HUES64 (cell line): ENCODE results near the gene UQCRC2.

Experiments used
- H3K27ac ChIP-seq: 2 replicates; pipeline ENCODE4 v1.7.0; 2013; ENCODE audit warnings: low read depth, low read length, inconsistent platforms
- H3K27me3 ChIP-seq: 2 replicates; pipeline ENCODE4 v1.6.1; 2013; ENCODE audit warnings: mild to moderate bottlenecking, low read length; ENCODE audit not compliant: insufficient read depth
- H3K36me3 ChIP-seq: 2 replicates; pipeline ENCODE4 v1.6.1; 2013; ENCODE audit warnings: mild to moderate bottlenecking, low read length; ENCODE audit not compliant: insufficient read depth
- H3K4me1 ChIP-seq: 2 replicates; pipeline ENCODE4 v1.6.1; 2013; ENCODE audit warnings: mild to moderate bottlenecking, low read length, moderate library complexity; ENCODE audit not compliant: insufficient read depth
- H3K4me3 ChIP-seq: 2 replicates; pipeline ENCODE4 v1.5.1; 2013; ENCODE audit warnings: mild to moderate bottlenecking, low read length, moderate library complexity
- H3K9ac ChIP-seq: 2 replicates; pipeline ENCODE4 v1.6.1; 2013; ENCODE audit warnings: mild to moderate bottlenecking, low read depth, low read length
- H3K9me3 ChIP-seq: 2 replicates; pipeline ENCODE4 v1.6.1; 2013; ENCODE audit warnings: low read depth, low read length; ENCODE audit not compliant: insufficient read depth
- WGBS: fragments of 150-250, 120-280 bp; methylation state at CpG from one replicate; pipeline ENCODE4 v1.1.7; 2013; ENCODE audit warnings: missing lambda C conversion rate; 5-methylcytosine and 5-hydroxymethylcytosine counted together

Gene UQCRC2

DNA sequence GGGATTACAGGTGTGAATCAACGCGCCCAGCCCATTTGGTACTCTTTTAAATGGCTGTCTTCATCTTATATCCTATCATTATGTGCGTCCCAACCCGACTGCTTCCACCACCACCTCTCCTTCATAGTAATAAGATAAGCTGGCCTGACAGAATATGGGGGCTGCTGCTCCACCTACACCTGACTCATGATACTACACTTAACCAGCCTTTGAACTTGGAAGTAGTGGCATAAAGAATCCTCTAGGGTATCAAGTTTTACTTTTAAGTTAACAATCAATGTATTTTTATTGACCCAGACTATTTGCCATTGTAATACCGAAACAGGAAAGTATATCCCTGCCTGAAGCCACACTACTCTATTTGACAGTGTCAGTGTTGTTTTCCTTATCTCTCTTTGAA, 28.9 kb downstream of the UQCRC2 start:
- WGBS: over 99% methylated on average over 5 of the region's 5 CpGs
- no peak overlapping the region for H3K9ac ChIP-seq
- no peaks in the 10 kb centered on the region for H3K9me3 ChIP-seq
- peaks cover 85% of the 10 kb centered on the region for H3K36me3 ChIP-seq
- no peak overlapping the region for H3K4me3 ChIP-seq
- H3K4me1 ChIP-seq: no peaks in the 10 kb centered on the region
- H3K27ac ChIP-seq: no peak overlapping the region
- no peaks in the 10 kb centered on the region for H3K27me3 ChIP-seq

DNA sequence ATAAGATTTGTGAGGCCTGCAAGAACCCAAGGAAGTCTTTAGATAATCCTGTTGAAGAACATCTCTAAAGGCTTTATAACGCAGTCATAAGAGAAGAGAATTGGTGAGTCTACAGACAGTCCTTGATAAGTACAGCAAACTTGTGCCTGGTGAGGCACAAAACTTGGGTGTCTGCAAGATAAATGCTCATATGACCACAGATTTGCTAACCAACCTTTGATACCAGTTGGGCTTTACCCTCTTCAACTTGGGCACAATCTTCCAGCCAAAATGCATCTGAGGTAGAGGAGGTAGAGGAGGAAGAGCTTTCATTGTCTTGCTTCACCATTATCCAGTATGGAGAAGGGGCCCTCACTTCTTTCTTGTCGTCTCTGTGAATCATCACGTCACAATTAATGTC, 30.9 kb downstream of the UQCRC2 start:
- no peak overlapping the region for H3K27ac ChIP-seq
- H3K36me3 ChIP-seq: peaks cover 66% of the 10 kb centered on the region
- H3K4me1 ChIP-seq: no peaks in the 10 kb centered on the region
- WGBS: 87% methylated on average over 2 of the region's 3 CpGs
- H3K27me3 ChIP-seq: no peaks in the 10 kb centered on the region
- no peak overlapping the region for H3K9ac ChIP-seq
- H3K4me3 ChIP-seq: no peak overlapping the region
- H3K9me3 ChIP-seq: no peaks in the 10 kb centered on the region

DNA sequence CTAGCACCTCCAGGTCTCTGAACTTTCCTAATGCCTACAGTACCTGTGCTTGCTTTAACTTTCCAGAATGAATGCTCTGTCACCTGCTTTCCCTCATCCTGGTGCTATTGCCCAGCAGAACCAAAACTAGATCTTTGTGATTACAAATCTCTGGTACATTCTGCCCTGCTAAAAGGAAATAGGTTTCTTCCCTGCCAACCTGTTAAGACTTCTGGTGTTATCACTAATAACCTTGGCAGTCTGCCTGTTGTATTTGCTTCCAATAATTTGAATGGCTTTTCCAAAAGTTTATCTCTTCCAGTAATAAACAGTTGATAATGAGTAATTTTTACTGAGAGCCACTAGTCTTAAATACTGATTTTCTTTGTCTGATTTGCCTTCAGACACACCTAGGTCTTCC, 32.4 kb downstream of the UQCRC2 start:
- H3K4me3 ChIP-seq: no peak overlapping the region
- H3K9ac ChIP-seq: no peak overlapping the region
- no peaks in the 10 kb centered on the region for H3K4me1 ChIP-seq
- no peaks in the 10 kb centered on the region for H3K27me3 ChIP-seq
- H3K36me3 ChIP-seq: peaks cover 51% of the 10 kb centered on the region
- H3K27ac ChIP-seq: no peak overlapping the region
- no peaks in the 10 kb centered on the region for H3K9me3 ChIP-seq

GRCh38 chr16:21986692-21987246, 33.6 kb downstream of the UQCRC2 start:
- no peaks in the 10 kb centered on the region for H3K9me3 ChIP-seq
- WGBS: 90% methylated on average over 4 of the region's 4 CpGs
- no peak overlapping the region for H3K27ac ChIP-seq
- H3K9ac ChIP-seq: no peak overlapping the region
- peaks cover 39% of the 10 kb centered on the region for H3K36me3 ChIP-seq
- no peaks in the 10 kb centered on the region for H3K27me3 ChIP-seq
- H3K4me1 ChIP-seq: no peaks in the 10 kb centered on the region
- H3K4me3 ChIP-seq: no peak overlapping the region

DNA sequence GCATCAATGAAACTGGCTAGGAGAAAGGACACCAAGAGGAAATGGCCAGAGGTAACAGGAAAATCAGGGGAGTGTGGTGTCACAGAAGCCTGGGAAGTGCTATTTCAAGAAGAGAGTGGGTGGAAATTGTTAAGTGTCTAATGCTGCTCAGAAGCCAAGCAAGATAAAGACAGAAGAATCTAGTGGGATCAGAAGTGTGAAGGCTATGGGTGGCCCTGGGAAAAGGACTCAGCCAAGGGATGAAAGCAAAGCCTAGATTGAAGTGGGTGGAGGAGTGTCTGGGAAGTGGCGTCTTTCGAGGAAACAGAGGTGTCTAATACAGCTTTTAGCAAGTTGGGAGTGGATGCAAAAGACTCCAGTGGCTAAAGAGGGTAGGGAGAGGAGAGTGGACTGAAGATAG, 34.3 kb downstream of the UQCRC2 start:
- 91% methylated on average over 2 of the region's 2 CpGs for WGBS
- no peaks in the 10 kb centered on the region for H3K9me3 ChIP-seq
- no peaks in the 10 kb centered on the region for H3K4me1 ChIP-seq
- no peaks in the 10 kb centered on the region for H3K27me3 ChIP-seq
- H3K9ac ChIP-seq: no peak overlapping the region
- peaks cover 32% of the 10 kb centered on the region for H3K36me3 ChIP-seq
- no peak overlapping the region for H3K4me3 ChIP-seq
- no peak overlapping the region for H3K27ac ChIP-seq

GRCh38 chr16:21989133-21989532, 36.0 kb downstream of the UQCRC2 start:
- no peak overlapping the region for H3K27ac ChIP-seq
- no peaks in the 10 kb centered on the region for H3K9me3 ChIP-seq
- no peaks in the 10 kb centered on the region for H3K4me1 ChIP-seq
- 93% methylated on average over 5 of the region's 5 CpGs for WGBS
- no peak overlapping the region for H3K4me3 ChIP-seq
- peaks cover 16% of the 10 kb centered on the region for H3K36me3 ChIP-seq
- H3K9ac ChIP-seq: no peak overlapping the region
- no peaks in the 10 kb centered on the region for H3K27me3 ChIP-seq

GRCh38 chr16:21989751-21990150, 36.6 kb downstream of the UQCRC2 start:
- no peaks in the 10 kb centered on the region for H3K4me1 ChIP-seq
- no peak overlapping the region for H3K9ac ChIP-seq
- H3K4me3 ChIP-seq: no peak overlapping the region
- WGBS: 93% methylated on average over 2 of the region's 2 CpGs
- no peaks in the 10 kb centered on the region for H3K27me3 ChIP-seq
- peaks cover 10% of the 10 kb centered on the region for H3K36me3 ChIP-seq
- no peaks in the 10 kb centered on the region for H3K9me3 ChIP-seq
- H3K27ac ChIP-seq: no peak overlapping the region

DNA sequence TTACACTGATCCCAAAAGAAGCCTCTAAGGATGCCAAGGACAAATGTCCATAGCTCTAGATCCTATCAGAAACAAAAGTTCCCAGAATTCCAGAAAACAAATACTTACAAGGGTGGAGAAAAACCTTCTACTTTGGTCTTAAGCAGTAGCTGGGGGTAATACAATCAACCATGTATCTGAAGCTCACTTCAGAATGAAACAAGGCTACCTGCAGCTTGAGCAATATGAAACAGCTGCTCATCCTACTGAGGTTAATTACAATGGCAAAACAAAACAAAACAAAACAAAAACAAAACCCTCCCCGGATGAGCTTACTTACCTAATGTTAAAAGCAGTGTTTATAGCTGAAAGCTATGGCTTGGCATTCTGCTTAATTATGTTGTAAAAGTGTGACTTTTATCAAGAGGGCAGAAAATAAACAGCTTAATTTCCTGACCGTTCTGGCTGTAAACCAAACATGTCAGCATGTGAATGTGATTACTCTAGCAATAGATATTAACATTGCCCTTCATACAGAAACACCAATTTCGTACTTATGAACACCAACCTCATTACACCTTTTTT, 37.3 kb downstream of the UQCRC2 start:
- H3K4me3 ChIP-seq: no peak overlapping the region
- no peak overlapping the region for H3K9ac ChIP-seq
- 83% methylated on average over 2 of the region's 3 CpGs for WGBS
- no peak overlapping the region for H3K27ac ChIP-seq
- no peaks in the 10 kb centered on the region for H3K4me1 ChIP-seq
- no peaks in the 10 kb centered on the region for H3K27me3 ChIP-seq
- H3K36me3 ChIP-seq: 0 out of 2 replicates have a peak, but pooled peaks cover 6% of the 10 kb centered on the region
- no peaks in the 10 kb centered on the region for H3K9me3 ChIP-seq

GRCh38 chr16:21991621-21992020, 38.5 kb downstream of the UQCRC2 start:
- H3K9me3 ChIP-seq: no peaks in the 10 kb centered on the region

DNA sequence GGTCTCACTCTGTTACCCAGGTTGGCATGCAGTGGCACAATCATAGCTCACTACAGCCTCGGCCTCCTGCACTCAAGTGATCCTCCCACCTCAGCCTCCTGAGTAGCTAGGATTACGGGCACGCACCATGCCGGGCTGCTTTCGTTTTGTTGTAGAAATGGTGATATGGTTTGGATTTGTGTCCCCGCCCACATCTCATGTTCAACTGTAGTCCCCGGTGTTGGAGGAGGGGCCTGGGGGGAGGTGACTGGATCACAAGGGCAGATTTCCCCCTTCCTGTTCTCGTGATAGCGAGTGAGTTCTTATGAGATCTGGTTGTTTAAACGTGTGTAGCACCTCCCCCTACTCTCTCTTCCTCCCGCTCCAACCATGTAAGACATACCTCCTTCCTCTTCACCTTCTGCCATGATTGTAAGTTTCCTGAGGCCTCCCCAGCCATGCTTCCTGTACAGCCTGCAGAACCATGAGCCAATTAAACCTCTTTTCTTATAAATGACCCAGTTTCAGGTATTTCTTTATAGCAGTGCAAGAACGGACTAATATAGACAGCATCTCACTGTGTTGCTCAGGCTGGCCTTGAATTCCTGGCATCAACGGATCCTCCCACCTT, 41.8 kb downstream of the UQCRC2 start:
- no peak overlapping the region for H3K27ac ChIP-seq
- no peaks in the 10 kb centered on the region for H3K4me1 ChIP-seq
- H3K9ac ChIP-seq: no peak overlapping the region
- no peaks in the 10 kb centered on the region for H3K27me3 ChIP-seq
- no peaks in the 10 kb centered on the region for H3K9me3 ChIP-seq
- H3K36me3 ChIP-seq: no peaks in the 10 kb centered on the region
- 90% methylated on average over 13 of the region's 13 CpGs for WGBS
- no peak overlapping the region for H3K4me3 ChIP-seq

More at GRCh38 chr16:21991621-21992020, 38.5 kb downstream of the UQCRC2 start:
- Histone ChIP-seq H3K36me3 (no peaks in the 10 kb centered on the region), H3K27ac (no peak overlapping the region), H3K4me1 (no peaks in the 10 kb centered on the region), H3K9ac (no peak overlapping the region), H3K4me3 (no peak overlapping the region), H3K27me3 (no peaks in the 10 kb centered on the region)
- 90% methylated on average over 6 of the region's 6 CpGs for WGBS

- Histone ChIP-seq H3K27ac (no peak overlapping the region), H3K4me1 (no peaks in the 10 kb centered on the region), H3K36me3 (no peaks in the 10 kb centered on the region), H3K9ac (no peak overlapping the region; the same call in 1 of the 2 replicates), H3K4me3 (no peak overlapping the region), H3K9me3 (no peaks in the 10 kb centered on the region), H3K27me3 (no peaks in the 10 kb centered on the region)
- whole genome bisulfite sequencing: 92% methylated on average over 9 of the region's 9 CpGs
Measured at GRCh38 chr16:21996923-21997696, 43.9 kb downstream of the UQCRC2 start.
